CD4-positive, alpha-beta T cell (primary cell): ENCODE results near the gene PLXDC1. TPM values are rescaled to one million over a fixed set of nuclear protein-coding genes. Genes with fewer than 3 reads are reported as not detected.

Experiments used
- ATAC-seq: fragments of 200-7000 bp; cut with Tn5 transposase; one replicate; pipeline ENCODE4 v1.10.0; 2022; ENCODE audit warnings: mild to moderate bottlenecking; ENCODE audit not compliant: poor library complexity
- CTCF ChIA-PET: fragments of 350-600 bp; sonication (Branson Sonifier 250); formaldehyde crosslinking; loops from one replicate; lab custom pipeline; 2021; ENCODE audit warnings: antibody characterized with exemption, inconsistent platforms; lab: Charles Lee
- POLR2A ChIA-PET: fragments of 350-600 bp; sonication (Branson Sonifier 250); formaldehyde crosslinking; loops from one replicate; lab custom pipeline; 2021; ENCODE audit warnings: antibody characterized with exemption, inconsistent platforms; lab: Charles Lee
- DNase-seq, 14 experiments: peaks; one replicate each; pipeline ENCODE4 v3.0.0-alpha.2; 2013 to 2020; ENCODE audit warnings: mixed read lengths in 2 of 14
- H3K27ac ChIP-seq, 2 donors: one replicate each; pipeline versions ENCODE4 v1.5.1 to v1.7.0; 2013; ENCODE audit warnings: low read length in 2 of 2, low read depth in 1 of 2, mild to moderate bottlenecking in 1 of 2
- H3K27me3 ChIP-seq, 2 experiments: 1 replicate in 1 of 2; 2 replicates in 1 of 2; pipeline versions ENCODE4 v1.6.1 to v1.7.0; 2013; ENCODE audit warnings: low read length in 2 of 2, control low read depth in 1 of 2, mild to moderate bottlenecking in 1 of 2, moderate library complexity in 1 of 2; ENCODE audit not compliant: insufficient read depth in 2 of 2, control insufficient read depth in 1 of 2
- H3K36me3 ChIP-seq: one replicate; pipeline ENCODE4 v1.6.1; 2013; ENCODE audit warnings: low read length, control low read depth; ENCODE audit not compliant: insufficient read depth
- H3K4me1 ChIP-seq: one replicate; pipeline ENCODE4 v1.6.1; 2013; ENCODE audit warnings: low read length, control low read depth; ENCODE audit not compliant: insufficient read depth
- H3K4me3 ChIP-seq: one replicate; pipeline ENCODE4 v1.5.1; 2013; ENCODE audit warnings: mild to moderate bottlenecking, low read length, moderate library complexity
- H3K9me3 ChIP-seq, 2 experiments: 1 replicate in 1 of 2; 2 replicates in 1 of 2; pipeline versions ENCODE4 v1.6.1 to v1.7.0; 2013; ENCODE audit warnings: low read length in 2 of 2, mild to moderate bottlenecking in 2 of 2, control low read depth in 1 of 2, moderate library complexity in 1 of 2; ENCODE audit not compliant: control insufficient read depth in 1 of 2, insufficient read depth in 1 of 2
- H3K27ac Mint-ChIP-seq: one replicate; pipeline ENCODE4 v1.8.0; 2020; ENCODE audit warnings: mixed read lengths
- H3K27me3 Mint-ChIP-seq: one replicate; pipeline ENCODE4 v1.8.0; 2021; ENCODE audit warnings: mixed read lengths
- H3K36me3 Mint-ChIP-seq: one replicate; pipeline ENCODE4 v1.8.0; 2021; ENCODE audit warnings: low read depth, mixed read lengths
- H3K4me1 Mint-ChIP-seq: one replicate; pipeline ENCODE4 v1.8.0; 2021; ENCODE audit warnings: low read depth, mixed read lengths
- H3K4me3 Mint-ChIP-seq: one replicate; pipeline ENCODE4 v1.8.0; 2020; ENCODE audit warnings: mild to moderate bottlenecking, mixed read lengths
- H3K9me3 Mint-ChIP-seq: one replicate; pipeline ENCODE4 v1.8.0; 2020; ENCODE audit warnings: mixed read lengths
- CTCF ChIP-seq: fragments of 200-600 bp; IDR thresholded peaks from one replicate; pipeline ENCODE4 v1.8.0; 2022; ENCODE audit warnings: antibody characterized with exemption, mild to moderate bottlenecking
- intact Hi-C, 2 experiments: fragments of 100-400 bp; cut with DNase I in 1 of 2; cut with micrococcal nuclease in 1 of 2; formaldehyde crosslinking; loops; one replicate each; pipeline versions ENCODE4 v1.15.1 to v1.9.0; 2023 to 2025; cut with DNase I, micrococcal nuclease
- total RNA-seq, 174 experiments: library from RNA in 2 of 174; stranded (reverse) in 2 of 174; gene quantifications; one replicate each; pipeline ENCODE4 v1.2.3 and lab custom pipeline; 2021 to 2026

The PLXDC1 gene
- total RNA-seq, 2 experiments from 2014 or later = 66.7 to 67.6 TPM

GRCh38 chr17:39138431-39139160, 12.8 kb downstream of the PLXDC1 start:
- TF ChIP-seq CTCF = no peak
- H3K9me3 ChIP-seq = no peaks in the 10 kb centered on the region
- no peak for DNase-seq
- ATAC-seq = no peak
- peaks cover 23% of the 10 kb centered on the region for H3K36me3 Mint-ChIP-seq
- H3K27me3 ChIP-seq = no peaks in the 10 kb centered on the region
- H3K4me1 ChIP-seq = no peaks in the 10 kb centered on the region
- no peak overlapping the region for H3K4me3 Mint-ChIP-seq
- no peak overlapping the region for H3K4me3 ChIP-seq
- no peak overlapping the region for H3K27ac ChIP-seq
- H3K27me3 Mint-ChIP-seq = no peaks in the 10 kb centered on the region
- no peaks in the 10 kb centered on the region for H3K36me3 ChIP-seq
- CTCF ChIA-PET = interaction anchor here (1.2 kb wide), 1 partner anchor 14 kb away, joined by 3 read pairs; no protein-coding TSS in a partner anchor
- intact Hi-C loops = no loop called here
- no peaks in the 10 kb centered on the region for H3K9me3 Mint-ChIP-seq
- no peak overlapping the region for H3K27ac Mint-ChIP-seq
- POLR2A ChIA-PET = no interaction called here
- no peaks in the 10 kb centered on the region for H3K4me1 Mint-ChIP-seq

GRCh38 chr17:39134878-39135277, 16.6 kb downstream of the PLXDC1 start:
- DNase-seq (no peak), ATAC-seq (no peak)
- Mint-ChIP-seq H3K36me3 (peaks cover 35% of the 10 kb centered on the region), H3K27me3 (no peaks in the 10 kb centered on the region), H3K9me3 (no peaks in the 10 kb centered on the region), H3K4me1 (no peaks in the 10 kb centered on the region), H3K27ac (no peak overlapping the region), H3K4me3 (no peak overlapping the region)
- ChIA-PET POLR2A (no interaction called here), CTCF (interaction anchor here (1.1 kb wide), 1 partner anchor 13 kb away, joined by 3 read pairs; no protein-coding TSS in a partner anchor)
- no peaks in the 10 kb centered on the region for H3K9me3 ChIP-seq
- no peak for TF ChIP-seq CTCF
- H3K4me1 ChIP-seq = no peaks in the 10 kb centered on the region
- no peak overlapping the region for H3K27ac ChIP-seq
- no peaks in the 10 kb centered on the region for H3K36me3 ChIP-seq
- no peak overlapping the region for H3K4me3 ChIP-seq
- intact Hi-C loops = no loop called here
- H3K27me3 ChIP-seq = no peaks in the 10 kb centered on the region

- Mint-ChIP-seq H3K27me3 (no peaks in the 10 kb centered on the region), H3K27ac (no peak overlapping the region), H3K9me3 (no peaks in the 10 kb centered on the region), H3K4me1 (no peaks in the 10 kb centered on the region), H3K4me3 (no peak overlapping the region), H3K36me3 (peaks cover 31% of the 10 kb centered on the region)
- ATAC-seq (no peak), DNase-seq (no peak)
- Histone ChIP-seq H3K4me1 (no peaks in the 10 kb centered on the region), H3K9me3 (no peaks in the 10 kb centered on the region), H3K36me3 (no peaks in the 10 kb centered on the region), H3K27me3 (no peaks in the 10 kb centered on the region), H3K27ac (no peak overlapping the region), H3K4me3 (no peak overlapping the region)
- POLR2A ChIA-PET = no interaction called here
- intact Hi-C loops = no loop called here
- no peak for TF ChIP-seq CTCF
- CTCF ChIA-PET = no interaction called here
Observed at GRCh38 chr17:39132192-39132610, 19.2 kb downstream of the PLXDC1 start.
